ENCODE measurements around the gene PAFAH2.

The PAFAH2 gene

GRCh38 chr1:26015358-26015757 lies 17.5 kb upstream of the PAFAH2 start:
- no peak overlapping the region for H3K4me3 ChIP-seq (ENCODE audit: low read depth, low read length)

DNA sequence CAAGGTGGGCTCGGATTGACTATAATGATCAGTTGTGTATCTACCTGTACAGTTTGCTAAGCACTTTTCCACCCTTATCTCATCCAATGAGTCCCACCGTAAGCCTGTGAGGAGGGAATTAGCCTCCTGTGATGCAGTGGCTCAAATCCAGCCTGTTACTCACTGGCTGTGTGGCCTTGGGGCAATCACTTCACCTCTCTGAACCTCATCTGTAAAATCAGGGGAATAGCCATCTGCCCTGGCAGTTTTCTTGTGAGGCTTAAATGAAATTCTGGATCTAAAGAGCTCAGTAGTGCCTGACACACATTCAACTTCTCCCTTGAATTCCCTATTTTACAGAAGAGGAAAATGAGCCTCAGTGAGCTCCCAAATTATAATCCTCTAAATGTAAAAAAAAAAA lies 16.3 kb upstream of the PAFAH2 start:
- no peak overlapping the region for H3K4me3 ChIP-seq (ENCODE audit: low read depth, low read length)

DNA sequence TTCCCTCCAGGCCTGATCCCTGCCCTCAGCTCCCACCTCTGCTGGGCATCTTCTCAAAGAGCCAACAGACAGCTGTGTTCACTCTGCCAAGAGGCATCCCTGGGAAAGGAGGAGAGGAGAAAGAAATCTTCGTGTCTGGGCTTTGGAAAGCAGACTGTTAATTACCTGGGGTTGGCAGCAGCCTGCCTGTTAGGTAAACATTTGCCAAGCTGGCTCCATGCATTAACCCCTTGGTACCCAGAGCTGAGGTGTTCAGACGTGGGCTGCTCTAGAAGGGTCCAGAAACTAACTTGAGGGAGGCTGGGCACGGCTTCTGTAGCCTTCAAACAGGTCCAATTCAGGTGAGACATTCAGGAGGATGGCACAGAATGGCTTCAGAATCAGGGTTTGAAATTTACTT lies 15.0 kb upstream of the PAFAH2 start:
- no peak overlapping the region for H3K4me3 ChIP-seq (ENCODE audit: low read depth, low read length)

DNA sequence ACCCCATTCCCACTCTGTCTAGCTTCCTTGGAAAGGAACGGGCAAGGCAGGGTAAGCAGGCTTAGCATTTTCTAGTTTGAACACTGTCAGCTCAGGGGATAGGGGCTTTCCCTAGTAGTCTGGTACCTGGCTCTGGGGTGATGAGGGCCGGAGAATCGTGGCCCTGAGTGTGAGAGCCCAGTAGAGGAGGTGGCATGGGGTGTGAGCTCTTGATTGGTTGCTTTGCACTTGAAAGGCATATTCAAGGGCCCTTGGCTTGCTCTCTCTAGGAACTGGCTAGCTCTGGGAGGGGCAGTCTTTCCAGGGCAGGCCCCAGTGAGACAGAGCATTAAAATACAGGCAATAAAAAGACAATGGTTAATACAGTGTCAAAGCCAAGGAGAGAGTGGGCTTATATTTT lies 13.0 kb upstream of the PAFAH2 start:
- H3K4me3 ChIP-seq (ENCODE audit: low read depth, low read length) = no peak overlapping the region

DNA sequence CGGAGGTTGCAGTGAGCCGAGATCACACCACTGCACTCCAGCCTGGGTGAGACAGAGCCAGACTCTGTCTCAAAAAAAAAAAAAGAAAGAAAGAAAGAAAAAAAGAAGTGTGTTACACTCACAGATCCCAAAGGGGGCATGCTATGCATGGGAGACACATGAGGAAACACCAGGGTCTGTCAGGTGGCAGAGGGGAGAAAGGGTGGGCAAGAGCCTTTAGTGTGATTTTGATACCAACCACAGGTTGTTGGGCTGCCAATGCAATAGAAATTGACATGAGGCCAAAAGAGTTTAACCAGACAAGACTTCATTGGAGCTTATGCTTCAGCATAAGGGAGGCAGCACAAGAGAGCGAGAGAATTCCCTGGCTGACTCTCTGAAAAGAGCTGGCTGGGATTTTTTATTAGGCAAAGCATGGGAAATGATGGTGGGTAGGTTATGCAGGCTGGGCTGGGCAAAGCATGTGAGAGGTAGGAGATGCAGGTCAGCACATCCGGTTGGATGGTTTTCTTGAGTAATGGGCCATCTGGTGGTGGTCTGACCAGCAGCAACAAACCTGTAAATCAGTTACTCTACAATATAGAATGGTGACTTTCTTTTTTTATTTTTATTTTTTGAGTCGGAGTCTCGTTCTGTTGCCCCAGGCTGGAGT lies 12.1 kb upstream of the PAFAH2 start:
- no peak overlapping the region for H3K4me3 ChIP-seq (ENCODE audit: low read depth, low read length)

DNA sequence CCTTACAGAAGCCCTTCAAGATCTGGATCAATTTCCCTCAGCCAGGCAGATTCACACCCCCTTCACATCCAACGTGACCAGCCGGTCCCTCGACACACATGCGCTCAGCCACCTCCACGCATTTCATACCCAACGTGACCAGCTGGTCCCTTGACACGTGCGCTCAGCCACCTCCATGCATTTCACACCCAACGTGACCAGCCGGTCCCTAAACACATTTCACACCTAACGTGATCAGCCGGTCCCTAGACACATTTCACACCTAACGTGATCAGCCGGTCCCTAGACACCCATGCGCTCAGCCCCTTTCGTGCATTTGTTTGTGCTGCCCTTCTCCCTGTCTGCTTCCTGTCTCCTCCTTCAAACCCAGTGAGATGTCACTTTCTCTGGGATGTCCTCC lies 8.8 kb upstream of the PAFAH2 start:
- no peak overlapping the region for H3K4me3 ChIP-seq (ENCODE audit: low read depth, low read length)

DNA sequence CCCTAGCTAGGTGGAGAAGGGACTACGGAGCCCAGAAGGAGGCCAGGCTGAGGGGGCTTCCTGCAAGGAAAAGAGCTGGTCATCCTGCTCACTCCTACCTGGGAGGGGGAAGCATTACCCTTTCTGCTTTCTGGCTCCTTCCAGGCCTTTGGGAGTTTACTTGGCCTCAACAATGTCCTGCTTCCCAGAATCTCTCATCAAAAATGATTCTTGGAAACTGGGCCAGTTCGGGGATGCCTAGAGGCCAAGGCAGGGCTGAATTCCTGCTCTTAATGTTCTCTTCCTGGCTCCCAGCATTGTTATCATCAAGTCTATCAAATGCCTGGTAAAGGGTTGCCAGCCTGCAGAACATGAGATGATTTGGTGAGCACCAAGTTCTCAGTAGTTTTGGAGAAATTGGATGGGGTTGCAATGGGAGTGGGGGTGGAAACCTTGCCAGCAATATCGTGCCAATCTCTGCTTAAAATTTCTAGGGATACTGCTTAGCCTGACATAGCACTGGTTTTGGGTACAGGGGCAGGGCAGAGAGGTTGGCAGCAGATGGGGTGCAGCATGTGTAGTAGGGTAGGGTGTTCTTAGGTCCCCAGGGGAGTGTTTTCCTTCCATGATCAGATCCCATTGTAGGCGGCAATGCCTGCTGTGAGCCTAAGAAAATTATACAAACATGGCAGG lies 7.7 kb upstream of the PAFAH2 start:
- no peak overlapping the region for H3K4me3 ChIP-seq (ENCODE audit: low read depth, low read length)

DNA sequence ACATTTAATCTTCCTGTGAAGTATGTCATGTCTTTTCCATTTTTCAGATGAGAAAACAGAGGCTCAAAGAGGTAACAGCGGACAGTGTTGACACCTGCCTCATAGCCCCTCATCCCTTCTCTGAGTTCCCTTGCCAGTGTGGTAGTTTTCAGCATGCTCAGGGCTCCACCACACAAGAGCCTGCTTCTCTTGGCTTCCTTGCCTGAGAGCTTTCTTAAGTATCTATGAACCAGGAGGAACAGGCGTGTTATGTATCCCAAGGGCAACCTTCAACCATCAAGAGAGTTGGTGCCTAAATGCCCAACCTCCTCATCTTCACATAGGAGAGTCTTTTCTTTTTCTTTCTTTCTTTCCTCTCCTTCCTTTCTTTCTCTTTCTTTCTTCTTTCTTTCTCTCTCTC lies 5.9 kb upstream of the PAFAH2 start:
- no peak overlapping the region for H3K4me3 ChIP-seq (ENCODE audit: low read depth, low read length)

GRCh38 chr1:26003262-26003661 lies 5.4 kb upstream of the PAFAH2 start:
- H3K4me3 ChIP-seq (ENCODE audit: low read depth, low read length) = no peak overlapping the region

GRCh38 chr1:25999041-25999800 lies 1.4 kb upstream of the PAFAH2 start:
- H3K4me3 ChIP-seq (ENCODE audit: low read depth, low read length) = no peak overlapping the region

- peak overlapping the region; percentile 82 for H3K4me3 ChIP-seq (ENCODE audit: low read depth, low read length)
Measured at GRCh38 chr1:25996966-25997827, 666 bp downstream of the PAFAH2 start.

- no peak overlapping the region for H3K4me3 ChIP-seq (ENCODE audit: low read depth, low read length)
Measured at GRCh38 chr1:25994402-25995150, 3.3 kb downstream of the PAFAH2 start.

DNA sequence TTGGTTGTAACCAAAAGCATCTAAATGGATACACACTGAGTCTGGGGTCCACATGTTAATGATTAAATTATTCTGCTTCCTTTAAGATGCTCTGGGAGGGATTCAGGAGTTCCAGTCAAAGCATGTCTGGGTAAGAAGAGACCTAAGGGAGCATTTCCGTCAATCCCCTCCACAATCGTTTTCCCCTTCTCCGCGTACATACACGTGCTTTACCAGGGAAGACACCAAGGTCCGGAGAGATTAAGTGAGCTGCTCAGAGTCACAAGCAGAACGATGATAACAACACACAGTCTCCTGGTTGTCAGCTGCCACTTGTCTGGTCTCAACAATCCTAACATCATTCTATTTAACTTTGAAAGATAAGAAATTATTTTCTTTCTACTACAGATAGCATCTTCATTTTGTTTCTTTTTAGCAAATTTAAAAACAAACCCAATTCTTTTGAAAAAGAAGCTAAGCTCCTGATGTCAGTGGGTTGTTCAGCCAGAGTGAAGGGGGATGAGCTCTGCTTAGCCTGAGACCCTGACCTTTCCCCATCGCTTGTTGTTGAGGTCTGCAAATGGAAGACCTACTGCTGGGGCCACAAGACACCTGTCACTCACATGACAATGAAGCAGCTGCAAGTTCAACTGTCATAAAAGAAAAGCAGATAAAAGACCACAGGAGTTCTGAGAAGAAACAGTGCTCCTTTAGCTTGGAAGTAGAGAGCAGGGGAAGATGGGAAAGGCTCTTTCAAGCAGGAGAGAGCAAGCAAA lies 4.5 kb downstream of the PAFAH2 start:
- no peak overlapping the region for H3K4me3 ChIP-seq (ENCODE audit: low read depth, low read length)

GRCh38 chr1:25992689-25993171 lies 5.1 kb downstream of the PAFAH2 start:
- no peak overlapping the region for H3K4me3 ChIP-seq (ENCODE audit: low read depth, low read length)

DNA sequence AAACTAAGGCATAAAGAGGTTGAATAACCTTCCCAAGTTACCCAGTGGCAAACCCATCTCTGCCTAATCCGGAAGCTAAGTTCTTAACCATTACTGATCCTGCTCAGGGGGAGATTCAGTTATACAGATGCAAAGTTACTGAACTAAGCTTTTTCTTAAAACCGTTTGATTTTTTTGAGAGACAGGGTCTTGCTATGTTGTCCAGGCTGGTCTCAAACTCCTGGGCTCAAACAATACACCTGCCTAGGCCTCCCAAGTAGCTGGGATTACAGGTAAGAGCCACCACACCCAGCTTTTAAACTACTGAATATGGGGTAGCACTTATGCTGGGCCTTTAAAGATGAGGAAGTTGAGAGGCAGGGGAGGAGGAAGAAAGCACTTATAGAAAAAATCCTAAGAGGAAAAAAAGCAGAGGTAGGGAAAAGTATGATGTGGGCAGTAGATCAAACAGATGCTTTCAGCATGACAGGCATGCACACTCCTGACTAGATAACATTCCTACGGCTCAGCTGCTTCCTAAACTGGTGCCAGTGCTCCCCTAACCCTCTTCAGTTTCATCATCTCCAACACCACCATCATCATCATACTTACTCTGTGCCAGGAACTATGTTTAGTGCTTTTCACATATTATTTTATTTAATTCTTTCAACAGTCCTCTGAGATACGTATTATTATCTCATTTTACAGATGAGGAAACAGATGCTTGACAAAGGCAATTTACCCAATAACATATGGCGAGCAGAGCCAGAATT lies 5.8 kb downstream of the PAFAH2 start:
- no peak overlapping the region for H3K4me3 ChIP-seq (ENCODE audit: low read depth, low read length)

GRCh38 chr1:25990702-25991395 lies 7.0 kb downstream of the PAFAH2 start:
- H3K4me3 ChIP-seq (ENCODE audit: low read depth, low read length) = no peak overlapping the region

GRCh38 chr1:25990251-25990650 lies 7.6 kb downstream of the PAFAH2 start:
- H3K4me3 ChIP-seq (ENCODE audit: low read depth, low read length) = no peak overlapping the region

All from iPS-11a (cell line).